Measurements from ENCODE around the gene MLX.
"Not testable (repeated sequence)": the region's sequence is repeated elsewhere in the genome, so short reads cannot be mapped to it uniquely, and the experiment has no call there.

The MLX gene

DNA sequence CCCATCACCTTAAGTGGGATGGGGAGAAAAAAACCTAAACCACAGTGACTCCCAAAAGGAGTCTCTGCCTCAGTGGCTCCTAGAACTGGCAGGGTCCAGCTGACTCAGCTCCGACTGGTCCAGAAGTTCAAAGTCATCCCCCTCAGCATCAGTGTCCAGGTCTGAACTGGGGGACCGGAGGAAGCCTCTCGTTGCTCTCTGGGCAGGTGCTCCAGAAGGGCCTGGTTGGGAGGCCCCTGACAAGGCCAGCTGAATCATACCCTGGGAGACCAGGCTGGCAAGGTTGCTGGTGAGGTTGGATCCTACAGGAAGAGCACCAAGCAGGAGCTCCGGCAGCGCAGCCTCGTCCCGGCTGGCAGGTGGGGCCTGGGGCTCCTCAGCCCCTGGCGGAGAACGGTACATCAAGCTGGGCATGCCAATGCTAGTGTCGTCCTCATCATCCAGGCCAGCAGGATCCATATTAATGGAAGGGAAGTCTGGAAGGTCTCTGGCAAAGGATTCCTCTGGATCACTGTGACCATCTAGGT lies 14.9 kb downstream of the MLX start:
- DNase-seq, result no peak

DNA sequence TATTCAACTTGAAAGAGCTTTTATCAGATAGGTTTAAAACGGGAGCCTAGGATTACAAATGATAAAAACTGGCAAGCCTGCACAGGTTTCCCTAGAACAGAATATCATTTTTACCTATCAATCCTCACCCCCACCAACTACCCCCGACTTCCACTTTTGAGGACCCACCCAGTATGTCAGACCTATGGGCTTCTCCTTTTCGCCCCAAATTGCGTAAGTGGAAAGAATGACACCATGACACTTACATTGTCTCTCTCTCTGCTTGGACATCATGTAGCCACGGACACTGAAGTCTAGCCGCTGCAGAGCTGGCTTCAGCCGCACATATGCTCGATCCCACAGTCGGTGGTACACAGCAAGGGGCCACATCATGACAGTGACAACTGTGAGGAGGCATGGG lies 18.0 kb downstream of the MLX start:
- no peak for DNase-seq

DNA sequence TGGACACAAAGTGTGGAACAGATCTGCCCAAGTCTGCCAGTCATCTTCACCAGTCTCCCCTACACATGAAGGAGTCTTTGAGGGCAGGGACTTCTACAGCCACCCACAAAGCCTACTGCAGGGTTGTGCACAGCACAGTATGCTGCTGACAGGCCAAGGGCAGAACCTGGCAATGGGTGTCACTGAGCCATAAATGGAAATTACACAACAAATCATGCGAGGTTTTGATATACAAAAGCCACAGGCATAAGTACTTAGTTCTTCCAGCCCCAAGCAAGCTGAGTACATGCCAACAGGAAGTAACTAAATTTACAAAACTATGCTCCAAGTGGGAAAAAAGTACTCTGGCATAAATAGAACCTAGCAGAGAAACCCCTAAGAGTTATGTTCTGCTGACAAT lies 18.5 kb downstream of the MLX start:
- no peak for DNase-seq

DNA sequence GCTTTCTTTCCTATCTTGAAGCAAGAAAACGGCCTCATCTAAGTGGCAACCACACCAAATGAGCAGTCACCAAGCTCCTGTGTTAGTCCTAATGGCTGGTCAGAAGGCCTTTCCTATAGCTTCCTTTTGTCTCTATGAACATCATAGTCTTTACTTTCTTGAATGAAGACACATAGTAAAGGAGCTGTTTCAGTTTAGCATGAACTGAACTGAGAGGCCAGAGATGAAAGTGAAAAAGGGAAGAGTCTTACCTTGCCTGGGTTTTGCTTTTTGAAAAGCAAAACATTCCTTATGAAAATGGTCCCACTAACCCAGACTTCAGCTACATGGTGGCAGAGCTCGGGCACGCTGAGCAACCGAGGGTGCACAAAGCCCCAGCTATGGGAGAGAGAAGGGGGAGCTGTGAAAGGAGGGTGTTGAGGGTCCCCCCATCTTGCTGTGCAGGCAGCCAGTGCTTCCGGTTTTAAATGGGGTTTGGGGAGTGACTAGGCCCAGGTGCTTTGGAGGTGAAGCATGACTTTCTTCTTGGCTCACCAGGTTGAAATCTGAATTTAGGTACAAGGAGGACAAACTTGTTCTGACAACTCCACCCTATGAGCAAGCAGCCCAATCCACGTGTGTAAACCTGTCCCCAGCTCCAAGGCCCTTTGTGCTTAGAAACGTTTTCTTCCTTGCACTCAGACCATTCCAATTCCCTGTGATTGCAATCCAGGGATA lies 19.8 kb downstream of the MLX start:
- DNase-seq, result no peak

GRCh38 chr17:42590886-42591285 lies 24.0 kb downstream of the MLX start:
- no peak for DNase-seq

DNA sequence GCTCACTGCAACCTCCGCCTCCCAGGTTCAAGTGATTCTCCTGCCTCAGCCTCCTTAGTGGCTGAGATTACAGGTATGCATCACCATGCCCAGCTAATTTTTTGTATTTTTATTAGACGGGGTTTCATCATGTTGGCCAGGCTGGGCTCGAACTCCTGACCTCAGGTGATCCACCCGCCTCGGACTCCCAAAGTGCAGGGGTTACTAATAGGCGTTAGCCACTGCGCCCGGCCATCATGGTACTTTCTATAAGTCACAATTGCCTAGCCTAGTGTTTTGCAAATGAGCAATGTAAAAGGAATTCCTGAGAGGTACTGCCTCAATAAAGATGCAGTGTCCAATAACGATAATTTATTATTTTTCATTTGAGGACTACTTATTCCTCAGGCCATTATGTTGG lies 24.5 kb downstream of the MLX start:
- DNase-seq, result no peak

- no peak for DNase-seq
Observed at GRCh38 chr17:42596386-42596785, 29.5 kb downstream of the MLX start.

- no peak for DNase-seq
Observed at GRCh38 chr17:42598905-42599304, 32.0 kb downstream of the MLX start.

GRCh38 chr17:42603318-42603717 lies 36.4 kb downstream of the MLX start:
- DNase-seq, result no peak

- DNase-seq, result no peak
Observed at GRCh38 chr17:42607769-42608168, 40.9 kb downstream of the MLX start.

GRCh38 chr17:42608305-42609181 lies 41.6 kb downstream of the MLX start:
- DNase-seq, result no peak

DNA sequence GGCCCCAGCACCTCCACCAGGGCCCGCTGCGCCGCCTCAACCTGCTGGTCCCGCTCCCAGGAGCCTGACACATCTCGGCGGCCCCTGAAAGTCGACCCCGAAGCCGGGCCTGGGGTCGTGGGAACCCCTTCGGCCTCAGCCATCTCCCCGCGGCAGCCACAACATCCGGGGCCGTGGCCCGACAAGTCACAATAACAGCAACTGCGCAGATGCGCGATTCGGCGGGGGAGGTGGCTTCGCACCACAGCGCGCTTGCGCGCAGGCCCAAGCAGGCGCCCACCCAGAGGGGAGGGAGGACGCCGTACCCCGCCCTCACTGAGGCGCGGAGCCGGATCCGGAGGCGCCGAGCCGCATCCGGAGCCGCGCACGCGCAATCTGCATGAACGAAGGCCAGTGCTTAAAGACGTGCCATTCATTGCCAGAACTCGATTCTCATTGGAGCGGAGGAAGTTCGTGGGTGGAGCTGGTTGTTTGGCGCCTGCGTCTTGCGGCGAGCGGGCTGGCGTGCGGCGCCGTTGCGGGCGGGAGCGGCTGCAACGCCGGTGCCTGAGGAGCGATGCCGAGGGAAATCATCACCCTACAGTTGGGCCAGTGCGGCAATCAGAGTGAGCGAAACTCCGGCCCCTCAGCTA lies 42.4 kb downstream of the MLX start, which contains the start of the genes RETREG3 and TUBG1:
TSS of gene RETREG3 (minus strand) at position 193 of the 632 bp plus-strand sequence. CDS start at position 143, 50 bp downstream.
TSS of gene TUBG1 (plus strand) at position 502 of the 632 bp plus-strand sequence. CDS start at position 557, 55 bp downstream.
- peak; percentile 99 for DNase-seq

- not testable (repeated sequence) for DNase-seq
Observed at GRCh38 chr17:42609814-42610801, 43.2 kb downstream of the MLX start.

DNA sequence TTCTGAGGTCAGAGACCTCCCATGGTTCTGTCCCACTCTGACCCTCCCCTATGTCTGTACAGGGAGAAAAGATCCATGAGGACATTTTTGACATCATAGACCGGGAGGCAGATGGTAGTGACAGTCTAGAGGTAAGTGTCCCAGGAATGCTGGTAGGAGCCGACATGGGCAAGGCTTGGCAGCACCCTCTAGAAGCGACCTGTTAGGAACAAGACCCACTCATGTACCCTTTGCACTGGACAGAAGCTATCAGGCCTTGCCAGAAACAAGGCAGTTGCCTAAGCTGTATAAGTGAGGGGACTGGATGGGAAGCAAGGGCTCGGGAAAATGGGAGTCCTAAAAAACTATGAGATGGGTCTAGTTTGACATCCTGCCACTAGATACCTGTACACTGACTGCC lies 45.1 kb downstream of the MLX start:
- DNase-seq, result no peak

DNA sequence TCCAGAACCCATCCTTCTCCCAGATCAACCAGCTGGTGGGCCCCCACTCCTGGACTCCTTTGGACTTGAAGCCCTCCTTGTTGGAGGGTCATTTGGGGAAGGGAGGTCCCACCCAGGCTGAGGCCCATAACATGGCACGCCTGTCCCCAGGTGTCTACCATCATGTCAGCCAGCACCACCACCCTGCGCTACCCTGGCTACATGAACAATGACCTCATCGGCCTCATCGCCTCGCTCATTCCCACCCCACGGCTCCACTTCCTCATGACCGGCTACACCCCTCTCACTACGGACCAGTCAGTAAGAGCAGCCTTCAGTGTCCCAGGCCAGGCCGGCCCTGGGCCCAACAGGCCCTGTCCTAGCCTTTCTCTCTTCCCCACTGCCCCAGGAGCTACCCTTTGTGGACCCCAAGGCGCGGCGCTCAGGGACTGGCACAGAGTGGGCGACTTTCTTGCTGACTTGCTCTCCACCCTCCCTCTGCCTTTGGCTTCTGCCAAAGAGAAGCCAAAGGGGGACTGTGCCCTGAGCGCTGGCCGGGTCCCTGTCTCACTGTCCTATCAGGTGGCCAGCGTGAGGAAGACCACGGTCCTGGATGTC lies 46.9 kb downstream of the MLX start:
- no peak for DNase-seq

- DNase-seq, result no peak
Observed at GRCh38 chr17:42617956-42618431, 51.1 kb downstream of the MLX start.

- DNase-seq, result peak; percentile 3
Observed at GRCh38 chr17:42618442-42619150, 51.7 kb downstream of the MLX start.

DNA sequence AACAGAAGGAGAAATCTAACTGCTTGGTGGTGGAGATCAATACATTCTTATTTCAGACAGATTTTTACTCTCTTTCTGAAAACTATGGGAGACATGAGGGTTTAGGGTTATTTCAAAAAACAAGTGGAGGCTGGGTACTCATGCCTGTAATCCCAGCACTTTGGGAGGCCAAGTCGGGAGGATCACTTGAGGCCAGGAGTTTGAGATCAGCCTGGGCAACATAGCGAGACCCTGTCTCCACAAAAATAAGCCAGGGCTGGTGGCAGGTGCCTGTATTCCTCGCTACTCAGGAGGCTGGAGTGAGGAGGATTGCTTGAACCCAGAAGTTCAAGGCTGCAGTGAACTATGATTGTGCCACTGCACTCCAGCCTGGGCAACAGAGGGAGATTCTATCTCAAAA lies 55.1 kb downstream of the MLX start:
- not testable (repeated sequence) for DNase-seq

Data from fibroblast of upper back skin (primary cell).